Measurements from ENCODE around the gene FHDC1. TPM values are rescaled to one million over a fixed set of nuclear protein-coding genes. Genes with fewer than 3 reads are reported as not detected.

FHDC1 gene
- total RNA-seq, 2 experiments from 2014 or later, result 0.05 to 0.11 TPM

DNA sequence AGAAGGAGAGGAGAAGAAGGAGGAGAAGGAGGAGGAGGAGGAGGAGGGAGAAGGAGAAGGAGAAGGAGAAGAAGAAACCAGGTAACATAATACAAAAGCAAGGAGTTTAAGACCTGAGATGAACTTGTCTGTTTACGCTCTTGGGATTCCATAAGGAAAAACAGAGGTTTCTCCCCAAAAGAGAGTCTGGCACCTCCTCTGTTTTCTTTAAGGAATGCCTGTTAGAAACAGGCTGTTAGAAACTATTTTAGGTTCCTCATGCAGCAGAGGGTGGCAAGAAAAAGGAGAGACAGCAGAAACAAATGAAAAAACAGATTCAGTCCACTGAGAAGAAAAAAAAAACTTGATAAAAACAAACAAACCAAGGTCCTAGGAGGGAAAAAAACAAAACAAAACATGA, 10.3 kb upstream of the FHDC1 start:
- POLR2A ChIA-PET, result no interaction called here
- CTCF ChIA-PET, result interaction anchor here (1.7 kb wide), 1 partner anchor 202 kb away, joined by 6 read pairs; no protein-coding TSS in a partner anchor

DNA sequence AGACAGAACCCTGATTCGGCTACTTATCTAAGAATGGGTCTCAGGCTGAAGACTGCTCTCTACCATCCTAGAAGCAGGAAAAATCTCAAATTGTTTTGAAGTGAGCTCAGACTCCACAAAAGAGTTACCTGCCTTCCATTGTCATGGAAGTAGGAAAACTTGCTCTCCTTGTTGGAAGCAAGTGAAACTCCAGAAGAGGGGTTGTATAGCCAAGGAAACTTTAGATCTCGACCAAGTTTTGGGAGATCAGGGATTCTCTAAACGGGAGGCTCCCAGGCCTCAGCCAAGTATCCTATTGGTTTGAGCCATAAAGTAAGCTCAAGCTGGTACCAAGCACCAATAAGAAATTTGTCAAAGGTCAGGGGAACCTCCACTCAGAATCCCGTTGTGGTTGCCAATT, 9.2 kb upstream of the FHDC1 start:
- Mint-ChIP-seq H3K27ac (no peak overlapping the region), H3K4me3 (no peak overlapping the region), H3K36me3 (ENCODE audit: low read depth) (peaks cover under 1% of the 10 kb centered on the region), H3K9me3 (no peaks in the 10 kb centered on the region), H3K27me3 (peaks cover 1% of the 10 kb centered on the region), H3K4me1 (ENCODE audit: low read depth) (no peaks in the 10 kb centered on the region)
- CTCF ChIA-PET, result interaction anchor here (1.7 kb wide), 1 partner anchor 201 kb away, joined by 6 read pairs; no protein-coding TSS in a partner anchor
- ATAC-seq, result no peak
- POLR2A ChIA-PET, result no interaction called here
- TF ChIP-seq, protein P1, sequence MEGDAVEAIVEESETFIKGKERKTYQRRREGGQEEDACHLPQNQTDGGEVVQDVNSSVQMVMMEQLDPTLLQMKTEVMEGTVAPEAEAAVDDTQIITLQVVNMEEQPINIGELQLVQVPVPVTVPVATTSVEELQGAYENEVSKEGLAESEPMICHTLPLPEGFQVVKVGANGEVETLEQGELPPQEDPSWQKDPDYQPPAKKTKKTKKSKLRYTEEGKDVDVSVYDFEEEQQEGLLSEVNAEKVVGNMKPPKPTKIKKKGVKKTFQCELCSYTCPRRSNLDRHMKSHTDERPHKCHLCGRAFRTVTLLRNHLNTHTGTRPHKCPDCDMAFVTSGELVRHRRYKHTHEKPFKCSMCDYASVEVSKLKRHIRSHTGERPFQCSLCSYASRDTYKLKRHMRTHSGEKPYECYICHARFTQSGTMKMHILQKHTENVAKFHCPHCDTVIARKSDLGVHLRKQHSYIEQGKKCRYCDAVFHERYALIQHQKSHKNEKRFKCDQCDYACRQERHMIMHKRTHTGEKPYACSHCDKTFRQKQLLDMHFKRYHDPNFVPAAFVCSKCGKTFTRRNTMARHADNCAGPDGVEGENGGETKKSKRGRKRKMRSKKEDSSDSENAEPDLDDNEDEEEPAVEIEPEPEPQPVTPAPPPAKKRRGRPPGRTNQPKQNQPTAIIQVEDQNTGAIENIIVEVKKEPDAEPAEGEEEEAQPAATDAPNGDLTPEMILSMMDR (IDR thresholded peaks at IDR 0.05), result no peak
- intact Hi-C loops (cut with micrococcal nuclease), result no loop called here
- no peak for DNase-seq

More for the DNA sequence above, 10.3 kb upstream of the FHDC1 start:
- peaks cover under 1% of the 10 kb centered on the region for H3K27me3 Mint-ChIP-seq
- no peak overlapping the region for H3K27ac Mint-ChIP-seq
- TF ChIP-seq, protein P1 (IDR thresholded peaks at IDR 0.05), result no peak
- no peak overlapping the region for H3K4me3 Mint-ChIP-seq
- ATAC-seq, result no peak
- peaks cover under 1% of the 10 kb centered on the region for H3K9me3 Mint-ChIP-seq
- no peak for DNase-seq
- H3K4me1 Mint-ChIP-seq (ENCODE audit: low read depth), result no peaks in the 10 kb centered on the region
- intact Hi-C loops (cut with micrococcal nuclease), result no loop called here
- peaks cover 6% of the 10 kb centered on the region for H3K36me3 Mint-ChIP-seq (ENCODE audit: low read depth)

DNA sequence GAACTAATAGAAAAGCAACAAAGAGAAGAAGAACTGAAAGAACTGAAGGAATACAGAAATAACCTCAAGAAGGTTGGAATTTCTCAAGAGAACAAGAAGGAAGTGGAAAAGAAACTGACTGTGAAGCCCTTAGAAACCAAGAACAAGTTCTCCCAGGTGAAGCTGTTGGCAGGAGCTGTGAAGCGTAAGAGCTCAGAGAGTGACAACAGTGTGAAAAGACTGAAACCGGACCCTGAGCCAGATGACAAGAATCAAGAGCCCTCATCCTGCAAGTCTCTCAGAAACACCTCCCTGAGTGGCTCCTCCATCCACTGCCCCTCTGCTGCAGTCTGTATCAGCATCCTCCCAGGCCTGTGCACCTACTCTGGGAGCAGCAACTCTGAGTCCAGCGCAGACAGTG, 8.4 kb upstream of the FHDC1 start:
- H3K36me3 Mint-ChIP-seq (ENCODE audit: low read depth), result no peaks in the 10 kb centered on the region
- ChIA-PET CTCF (no interaction called here), POLR2A (no interaction called here)
- peaks cover 3% of the 10 kb centered on the region for H3K27me3 Mint-ChIP-seq
- no peak for ATAC-seq
- H3K4me3 Mint-ChIP-seq, result no peak overlapping the region
- no peak for DNase-seq
- TF ChIP-seq, protein P1 (IDR thresholded peaks at IDR 0.05), result no peak
- intact Hi-C loops (cut with micrococcal nuclease), result no loop called here
- H3K4me1 Mint-ChIP-seq (ENCODE audit: low read depth), result no peaks in the 10 kb centered on the region
- no peaks in the 10 kb centered on the region for H3K9me3 Mint-ChIP-seq
- H3K27ac Mint-ChIP-seq, result no peak overlapping the region

DNA sequence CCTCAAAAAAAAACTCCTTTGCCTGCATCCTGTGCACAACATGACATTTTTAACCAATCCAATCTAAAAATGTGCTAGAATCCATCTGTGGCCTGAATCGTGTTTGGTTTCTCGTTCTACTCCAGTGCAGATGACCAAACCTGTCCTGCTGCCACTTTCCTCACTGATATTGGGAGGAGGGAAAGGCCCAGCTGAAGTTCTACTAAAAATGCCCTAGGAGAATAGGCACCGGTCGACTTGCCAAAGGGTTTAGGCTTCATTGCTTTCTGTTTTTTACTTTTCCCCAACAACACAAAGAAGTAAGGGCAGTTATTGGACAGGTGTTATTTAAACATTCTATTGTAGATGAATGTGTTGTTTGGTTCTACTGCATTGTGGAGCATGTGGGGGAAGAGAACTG, 7.8 kb upstream of the FHDC1 start:
- TF ChIP-seq, protein P1 (IDR thresholded peaks at IDR 0.05), result no peak
- ChIA-PET CTCF (no interaction called here), POLR2A (no interaction called here)
- no peak overlapping the region for H3K27ac Mint-ChIP-seq
- no peaks in the 10 kb centered on the region for H3K36me3 Mint-ChIP-seq (ENCODE audit: low read depth)
- ATAC-seq, result no peak
- no peaks in the 10 kb centered on the region for H3K4me1 Mint-ChIP-seq (ENCODE audit: low read depth)
- no peaks in the 10 kb centered on the region for H3K9me3 Mint-ChIP-seq
- DNase-seq, result no peak
- intact Hi-C loops (cut with micrococcal nuclease), result no loop called here
- H3K27me3 Mint-ChIP-seq, result peaks cover 7% of the 10 kb centered on the region
- H3K4me3 Mint-ChIP-seq, result no peak overlapping the region

DNA sequence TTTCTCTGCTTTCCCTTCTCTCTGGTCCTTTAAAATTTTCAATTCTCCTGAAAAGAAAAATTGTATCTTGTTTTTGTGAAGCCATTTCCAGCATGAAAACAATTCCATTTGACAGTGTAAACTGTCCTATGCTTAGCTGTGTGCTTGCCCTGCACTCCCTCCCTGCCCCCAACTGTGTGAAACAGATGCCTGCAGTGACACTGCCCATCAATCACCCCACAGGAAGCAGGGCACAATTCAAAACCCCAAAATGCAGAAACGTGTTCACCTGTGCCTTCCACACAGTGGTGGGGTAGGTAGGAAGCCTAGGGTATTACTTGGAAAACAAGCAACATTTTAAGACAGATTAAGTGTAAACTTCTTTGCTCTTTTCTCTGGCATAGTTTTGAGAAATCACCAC, 6.2 kb upstream of the FHDC1 start:
- Mint-ChIP-seq H3K27ac (no peak overlapping the region), H3K9me3 (no peaks in the 10 kb centered on the region), H3K36me3 (ENCODE audit: low read depth) (no peaks in the 10 kb centered on the region), H3K27me3 (peaks cover 19% of the 10 kb centered on the region), H3K4me3 (no peak overlapping the region), H3K4me1 (ENCODE audit: low read depth) (no peaks in the 10 kb centered on the region)
- ChIA-PET CTCF (no interaction called here), POLR2A (no interaction called here)
- DNase-seq (no peak), ATAC-seq (no peak)
- TF ChIP-seq, protein P1 (IDR thresholded peaks at IDR 0.05), result no peak
- intact Hi-C loops (cut with micrococcal nuclease), result no loop called here

All from activated CD8-positive, alpha-beta T cell treated with anti-CD3 and anti-CD28 coated beads for 36 hours (primary cell).